ENCODE measurements around the gene ACHE. TPM values are rescaled to one million over a fixed set of nuclear protein-coding genes. Genes with fewer than 3 reads are reported as not detected.

ACHE gene
- total RNA-seq, 2 experiments from 2014 or later = not detected

DNA sequence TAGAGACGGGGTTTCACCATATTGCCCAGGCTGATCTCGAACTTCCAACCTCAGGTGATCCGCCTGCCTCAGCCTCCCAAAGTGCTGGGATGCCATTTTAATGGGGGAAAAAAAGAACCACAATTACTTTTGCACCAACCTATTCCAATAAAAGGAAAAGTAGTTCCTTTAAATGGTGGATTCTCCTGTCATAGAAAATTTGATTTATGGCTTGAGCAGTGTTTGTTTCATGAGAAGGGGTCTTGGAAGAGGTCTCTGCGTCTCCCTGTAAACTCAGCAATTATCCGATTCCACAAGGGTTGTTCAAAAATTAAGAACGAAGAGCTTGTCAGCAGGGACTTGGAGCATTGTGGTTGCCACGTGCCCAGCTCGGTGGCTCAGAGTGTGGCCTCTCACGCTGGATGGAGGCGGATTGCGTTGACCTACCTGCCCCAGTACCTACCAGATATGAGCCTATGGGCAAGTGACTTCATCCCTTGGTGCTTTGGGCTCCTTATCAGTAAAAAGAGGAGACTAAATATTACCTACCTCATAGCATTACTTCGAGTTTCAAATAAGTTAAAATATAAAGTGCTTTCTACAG lies 31.3 kb downstream of the ACHE start:
- Histone ChIP-seq H3K4me1 (ENCODE audit: insufficient read depth, low read length, poor library complexity, severe bottlenecking) (peaks cover 9% of the 10 kb centered on the region), H3K36me3 (ENCODE audit: insufficient read depth, low read length) (peaks cover 29% of the 10 kb centered on the region), H3K79me2 (ENCODE audit: insufficient read depth, low read depth, low read length) (no peaks in the 10 kb centered on the region), H4K20me1 (ENCODE audit: insufficient read depth, low read length) (no peaks in the 10 kb centered on the region), H3K9me2 (ENCODE audit: insufficient read depth, low read length) (no peaks in the 10 kb centered on the region), H3K9me3 (ENCODE audit: low read length) (no peaks in the 10 kb centered on the region), H3K4me3 (ENCODE audit: low read depth, low read length, poor library complexity, severe bottlenecking) (no peak overlapping the region), H3K4me2 (ENCODE audit: low read length) (no peak overlapping the region), H2AFZ (ENCODE audit: low read length) (no peak overlapping the region), H3K27ac (ENCODE audit: low read depth, low read length, poor library complexity, severe bottlenecking) (no peak overlapping the region)
- BruUV-seq (replicated peaks) = no TSS peak
- ChIA-PET CTCF (ENCODE audit: unreplicated experiment) (no interaction called here), POLR2A (interaction anchor here (0.6 to 0.7 kb wide), 3 partner anchors 8 to 273 kb away, joined by 3 to 6 read pairs (median 4); no protein-coding TSS in a partner anchor)
- no peak for DNase-seq (ENCODE audit: low spot score)
- intact Hi-C loops (cut with micrococcal nuclease; ENCODE audit: unreplicated experiment) = no loop called here
- TF ChIP-seq, protein P1, sequence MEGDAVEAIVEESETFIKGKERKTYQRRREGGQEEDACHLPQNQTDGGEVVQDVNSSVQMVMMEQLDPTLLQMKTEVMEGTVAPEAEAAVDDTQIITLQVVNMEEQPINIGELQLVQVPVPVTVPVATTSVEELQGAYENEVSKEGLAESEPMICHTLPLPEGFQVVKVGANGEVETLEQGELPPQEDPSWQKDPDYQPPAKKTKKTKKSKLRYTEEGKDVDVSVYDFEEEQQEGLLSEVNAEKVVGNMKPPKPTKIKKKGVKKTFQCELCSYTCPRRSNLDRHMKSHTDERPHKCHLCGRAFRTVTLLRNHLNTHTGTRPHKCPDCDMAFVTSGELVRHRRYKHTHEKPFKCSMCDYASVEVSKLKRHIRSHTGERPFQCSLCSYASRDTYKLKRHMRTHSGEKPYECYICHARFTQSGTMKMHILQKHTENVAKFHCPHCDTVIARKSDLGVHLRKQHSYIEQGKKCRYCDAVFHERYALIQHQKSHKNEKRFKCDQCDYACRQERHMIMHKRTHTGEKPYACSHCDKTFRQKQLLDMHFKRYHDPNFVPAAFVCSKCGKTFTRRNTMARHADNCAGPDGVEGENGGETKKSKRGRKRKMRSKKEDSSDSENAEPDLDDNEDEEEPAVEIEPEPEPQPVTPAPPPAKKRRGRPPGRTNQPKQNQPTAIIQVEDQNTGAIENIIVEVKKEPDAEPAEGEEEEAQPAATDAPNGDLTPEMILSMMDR (conservative IDR thresholded peaks at IDR 0.05; ENCODE audit: low read length) = no peak
- no peak for TF ChIP-seq EZH2phosphoT487 (IDR thresholded peaks at IDR 0.05; ENCODE audit: borderline replicate concordance, low read depth, low read length)

GRCh38 chr7:100863406-100863950 lies 32.2 kb downstream of the ACHE start:
- peaks cover 29% of the 10 kb centered on the region for H3K36me3 ChIP-seq (ENCODE audit: insufficient read depth, low read length)
- POLR2A ChIA-PET = interaction anchor here (0.6 kb wide), 1 partner anchor 9 kb away, joined by 6 read pairs; no protein-coding TSS in a partner anchor
- CTCF ChIA-PET (ENCODE audit: unreplicated experiment) = no interaction called here

GRCh38 chr7:100861616-100861985 lies 34.1 kb downstream of the ACHE start:
- Histone ChIP-seq H3K4me1 (ENCODE audit: insufficient read depth, low read length, poor library complexity, severe bottlenecking) (peaks cover 1% of the 10 kb centered on the region), H2AFZ (ENCODE audit: low read length) (no peak overlapping the region), H4K20me1 (ENCODE audit: insufficient read depth, low read length) (no peaks in the 10 kb centered on the region), H3K79me2 (ENCODE audit: insufficient read depth, low read depth, low read length) (no peaks in the 10 kb centered on the region), H3K36me3 (ENCODE audit: insufficient read depth, low read length) (peaks cover 29% of the 10 kb centered on the region), H3K27ac (ENCODE audit: low read depth, low read length, poor library complexity, severe bottlenecking) (no peak overlapping the region), H3K9me2 (ENCODE audit: insufficient read depth, low read length) (no peaks in the 10 kb centered on the region), H3K4me2 (ENCODE audit: low read length) (no peak overlapping the region), H3K4me3 (ENCODE audit: low read depth, low read length, poor library complexity, severe bottlenecking) (no peak overlapping the region), H3K9me3 (ENCODE audit: low read length) (no peaks in the 10 kb centered on the region)
- TF ChIP-seq, protein P1 (conservative IDR thresholded peaks at IDR 0.05; ENCODE audit: low read length) = no peak
- TF ChIP-seq EZH2phosphoT487 (IDR thresholded peaks at IDR 0.05; ENCODE audit: borderline replicate concordance, low read depth, low read length) = no peak
- ChIA-PET POLR2A (no interaction called here), CTCF (ENCODE audit: unreplicated experiment) (no interaction called here)
- DNase-seq (ENCODE audit: low spot score) = no peak
- intact Hi-C loops (cut with micrococcal nuclease; ENCODE audit: unreplicated experiment) = no loop called here
- BruUV-seq (replicated peaks) = no TSS peak

More at GRCh38 chr7:100863406-100863950, 32.2 kb downstream of the ACHE start:
- no peak for DNase-seq (ENCODE audit: low spot score)
- Histone ChIP-seq H3K4me3 (ENCODE audit: low read depth, low read length, poor library complexity, severe bottlenecking) (no peak overlapping the region), H2AFZ (ENCODE audit: low read length) (no peak overlapping the region), H3K79me2 (ENCODE audit: insufficient read depth, low read depth, low read length) (no peaks in the 10 kb centered on the region), H3K9me2 (ENCODE audit: insufficient read depth, low read length) (no peaks in the 10 kb centered on the region), H3K9me3 (ENCODE audit: low read length) (no peaks in the 10 kb centered on the region), H3K4me1 (ENCODE audit: insufficient read depth, low read length, poor library complexity, severe bottlenecking) (peaks cover 9% of the 10 kb centered on the region), H4K20me1 (ENCODE audit: insufficient read depth, low read length) (no peaks in the 10 kb centered on the region), H3K4me2 (ENCODE audit: low read length) (no peak overlapping the region), H3K27ac (ENCODE audit: low read depth, low read length, poor library complexity, severe bottlenecking) (no peak overlapping the region)
- no TSS peak for BruUV-seq (replicated peaks)
- intact Hi-C loops (cut with micrococcal nuclease; ENCODE audit: unreplicated experiment) = no loop called here
- no peak for TF ChIP-seq EZH2phosphoT487 (IDR thresholded peaks at IDR 0.05; ENCODE audit: borderline replicate concordance, low read depth, low read length)
- TF ChIP-seq, protein P1 (conservative IDR thresholded peaks at IDR 0.05; ENCODE audit: low read length) = no peak

Measured in OCI-LY7 (cell line).